ENCODE results near the gene CFTR. TPM values are rescaled to one million over a fixed set of nuclear protein-coding genes. Genes with fewer than 3 reads are reported as not detected.

The CFTR gene
- total and polyA plus RNA-seq, 2 of the 4 experiments (the other 2 are of a cell fraction): 0.18 to 0.21 TPM

DNA sequence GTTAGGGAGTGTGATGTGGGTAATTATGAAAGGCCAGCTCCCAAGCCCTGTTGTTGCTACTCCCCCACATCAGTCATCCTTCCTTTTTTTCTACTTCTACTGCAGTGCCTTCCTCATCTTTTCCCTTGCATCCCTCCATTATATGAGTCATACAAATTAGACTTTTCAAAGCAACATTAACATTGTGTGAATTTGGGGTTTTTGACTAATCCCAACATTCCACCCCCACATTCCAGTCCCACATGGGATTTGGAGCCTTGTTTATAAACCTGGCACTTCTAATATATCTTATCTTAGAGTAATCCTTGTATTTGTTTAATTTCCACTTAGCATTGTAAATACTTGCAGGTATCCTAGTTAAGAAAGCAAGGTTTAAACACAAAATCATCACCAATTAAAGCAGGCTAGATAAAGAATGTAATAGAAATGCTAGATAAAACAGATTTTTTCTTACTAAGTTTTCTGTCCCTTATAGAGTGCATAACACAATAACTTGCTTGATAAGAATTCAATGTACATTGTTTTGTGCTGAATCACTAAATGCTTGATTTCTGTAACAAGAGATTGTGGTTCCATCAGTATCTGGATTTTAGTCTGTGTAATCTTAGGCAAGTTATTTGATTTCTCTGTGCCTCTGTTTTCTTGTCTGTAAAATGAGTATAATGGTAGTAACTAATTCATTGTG, 165.8 kb downstream of the CFTR start:
- Histone ChIP-seq H3K4me1 (ENCODE audit: control insufficient read depth, insufficient read depth, low read length) (0 out of 2 replicates have a peak, but pooled peaks cover 2% of the 10 kb centered on the region), H4K5ac (ENCODE audit: low read depth, low read length) (no peak overlapping the region), H2BK20ac (ENCODE audit: low read depth, low read length) (peak overlapping the region; percentile 6; the same call in 1 of the 2 replicates), H3K4me2 (ENCODE audit: low read depth, low read length) (peak overlapping the region; percentile 21; the same call in 1 of the 2 replicates), H2AK5ac (ENCODE audit: low read depth, low read length) (peak overlapping the region; percentile 27; the same call in 1 of the 2 replicates), H3K9ac (ENCODE audit: low read depth, low read length) (no peak overlapping the region), H3K23ac (ENCODE audit: low read depth, low read length) (no peak overlapping the region; the same call in 1 of the 2 replicates), H4K20me1 (ENCODE audit: insufficient read depth, low read length) (no peaks in the 10 kb centered on the region), H2BK120ac (ENCODE audit: low read depth, low read length) (0 out of 2 replicates have a peak overlapping the region, but pooled peaks have one; percentile 3), H2BK5ac (ENCODE audit: low read depth, low read length, poor library complexity, severe bottlenecking) (peak overlapping the region; percentile 79), H3K14ac (replicated peaks; ENCODE audit: low read depth, low read length) (no peak overlapping the region), H3K27ac (ENCODE audit: insufficient read depth, low read length) (peak overlapping the region; percentile 53; the same call in 1 of the 2 replicates), H3K79me1 (ENCODE audit: low read depth in 1 of 2, low read length in 2 of 2) (no peaks in the 10 kb centered on the region), H3K9me1 (ENCODE audit: insufficient read depth, low read length) (0 out of 2 replicates have a peak, but pooled peaks cover 3% of the 10 kb centered on the region), H3K4ac (ENCODE audit: low read depth, low read length) (0 out of 2 replicates have a peak overlapping the region, but pooled peaks have one; percentile 7), H2AFZ (replicated peaks; ENCODE audit: low read length, poor library complexity) (no peak overlapping the region), H3K18ac (ENCODE audit: low read depth, low read length) (peak overlapping the region; percentile 15; the same call in 1 of the 2 replicates), H3K36me3 (ENCODE audit: control insufficient read depth, insufficient read depth, low read length) (no peaks in the 10 kb centered on the region), H4K8ac (ENCODE audit: low read depth in 2 of 2, low read length in 2 of 2) (peak overlapping the region in 1 of 2 experiments; percentile 41; a peak in 1 of 4 replicates), H2AK9ac (replicated peaks; ENCODE audit: low read depth, low read length, poor library complexity) (no peak overlapping the region), H3K27me3 (ENCODE audit: control insufficient read depth, insufficient read depth, low read length) (no peaks in the 10 kb centered on the region), H2BK15ac (ENCODE audit: low read depth, low read length) (0 out of 3 replicates have a peak overlapping the region, but pooled peaks have one; percentile 5), H3K56ac (ENCODE audit: extremely low read depth, insufficient read depth, low read length) (no peak overlapping the region), H4K91ac (ENCODE audit: insufficient read depth, low read depth, low read length) (no peak overlapping the region; the same call in 1 of the 2 replicates), H3K4me3 (ENCODE audit: insufficient read depth, low read depth, low read length) (no peak overlapping the region), H3K9me3 (ENCODE audit: control insufficient read depth, insufficient read depth, low read length) (no peaks in the 10 kb centered on the region)
- dilution Hi-C loops (cut with HindIII; ENCODE audit: low sequenced_read_pairs, unreplicated experiment) (no loop called here), in situ Hi-C loops (cut with MboI; ENCODE audit: low sequenced_read_pairs) (no loop called here), intact Hi-C loops (cut with micrococcal nuclease) (loop anchor here (5.0 kb wide), 1 partner anchor 63 kb away; no protein-coding TSS in a partner anchor)
- DNase-seq (peak; percentile 91), ATAC-seq (ENCODE audit: low read depth) (peak; percentile 90)
- ChIA-PET CTCF (no interaction called here), POLR2A (ENCODE audit: unreplicated experiment) (no interaction called here)
- TF ChIP-seq RCOR1 (IDR thresholded peaks at IDR 0.05; ENCODE audit: insufficient replicate concordance, low read length) (peak; percentile 60), MXI1 (IDR thresholded peaks at IDR 0.05; ENCODE audit: borderline replicate concordance, low read depth, low read length) (no peak), BHLHE40 (IDR thresholded peaks at IDR 0.05; ENCODE audit: low read depth, low read length) (peak; percentile 23; the same call in 1 of the 2 replicates), FOS (IDR thresholded peaks at IDR 0.05; ENCODE audit: low read depth, low read length) (peak; percentile 68)
- BruUV-seq (replicated peaks): no TSS peak
